GM21737 (cell line): ENCODE measurements around the gene CARMIL1.
"Not testable (repeated sequence)": the region's sequence is repeated elsewhere in the genome, so short reads cannot be mapped to it uniquely, and the experiment has no call there.

Source experiments
- ATAC-seq: cut with Tn5 transposase; IDR thresholded peaks from one replicate; pipeline ENCODE4 v1.9.1; 2021; ENCODE audit warnings: mild to moderate bottlenecking, moderate library complexity; ENCODE audit not compliant: unreplicated experiment

The CARMIL1 gene

GRCh38 chr6:25277386-25277785, 1.8 kb upstream of the CARMIL1 start:
- ATAC-seq = no peak

- no peak for ATAC-seq
Measured at GRCh38 chr6:25277857-25278256, 1.3 kb upstream of the CARMIL1 start.

GRCh38 chr6:25278261-25278913, 787 bp upstream of the CARMIL1 start:
- ATAC-seq = peak; percentile 14

- no peak for ATAC-seq
Measured at GRCh38 chr6:25279748-25280343, 672 bp downstream of the CARMIL1 start.

- ATAC-seq = peak; percentile 37
Measured at GRCh38 chr6:25280344-25281074, 1.3 kb downstream of the CARMIL1 start.

- ATAC-seq = no peak
Measured at GRCh38 chr6:25286891-25287290, 7.7 kb downstream of the CARMIL1 start.

- ATAC-seq = no peak
Measured at GRCh38 chr6:25287941-25288340, 8.8 kb downstream of the CARMIL1 start.

- no peak for ATAC-seq
Measured at GRCh38 chr6:25288518-25288917, 9.3 kb downstream of the CARMIL1 start.

- ATAC-seq = no peak
Measured at GRCh38 chr6:25290306-25291060, 11.3 kb downstream of the CARMIL1 start.

GRCh38 chr6:25292384-25292783, 13.2 kb downstream of the CARMIL1 start:
- ATAC-seq = no peak

GRCh38 chr6:25295651-25296050, 16.5 kb downstream of the CARMIL1 start:
- ATAC-seq = no peak

GRCh38 chr6:25296217-25296905, 17.2 kb downstream of the CARMIL1 start:
- ATAC-seq = no peak

- ATAC-seq = no peak
Measured at GRCh38 chr6:25297039-25297441, 17.9 kb downstream of the CARMIL1 start.

- ATAC-seq = no peak
Measured at GRCh38 chr6:25297823-25298522, 18.8 kb downstream of the CARMIL1 start.

- not testable (repeated sequence) for ATAC-seq
Measured at GRCh38 chr6:25298523-25298865, 19.3 kb downstream of the CARMIL1 start.

- peak; percentile 46 for ATAC-seq
Measured at GRCh38 chr6:25301362-25301761, 22.2 kb downstream of the CARMIL1 start.

GRCh38 chr6:25302151-25302550, 23.0 kb downstream of the CARMIL1 start:
- ATAC-seq = no peak

GRCh38 chr6:25302677-25303128, 23.5 kb downstream of the CARMIL1 start:
- no peak for ATAC-seq

- ATAC-seq = no peak
Measured at GRCh38 chr6:25303254-25303653, 24.1 kb downstream of the CARMIL1 start.

GRCh38 chr6:25306379-25306778, 27.2 kb downstream of the CARMIL1 start:
- ATAC-seq = no peak
